Heart right ventricle (tissue), 16 donors: ENCODE measurements around the gene TNFRSF8. TPM values are rescaled to one million over a fixed set of nuclear protein-coding genes. Genes with fewer than 3 reads are reported as not detected.

Experiments used
- ATAC-seq, 8 donors: fragments of 200-7000 bp; cut with Tn5 transposase; one replicate each; pipeline ENCODE4 v1.9.1; 2020; ENCODE audit warnings: mild to moderate bottlenecking in 8 of 8, moderate library complexity in 8 of 8, moderate number of reproducible peaks in 1 of 8
- DNase-seq, 2 donors: peaks; one replicate each; pipeline ENCODE4 v3.0.0-alpha.2; 2020
- H3K27ac ChIP-seq, 10 donors: fragments of 200-600 bp; sonication (generic) in 2 of 10; one replicate each; pipeline versions ENCODE4 v1.5.0 to v1.8.0; 2020 to 2022; ENCODE audit warnings: mild to moderate bottlenecking in 3 of 10
- H3K27me3 ChIP-seq, 7 donors: fragments of 200-600 bp; one replicate each; pipeline ENCODE4 v1.8.0; 2021 to 2022; ENCODE audit warnings: mild to moderate bottlenecking in 2 of 7
- H3K36me3 ChIP-seq, 9 donors: fragments of 200-600 bp; sonication (generic) in 1 of 9; one replicate each; pipeline versions ENCODE4 v1.5.0 to v1.8.0; 2020 to 2022; ENCODE audit warnings: mild to moderate bottlenecking in 2 of 9
- H3K4me1 ChIP-seq, 9 donors: fragments of 200-600 bp; sonication (generic) in 1 of 9; one replicate each; pipeline versions ENCODE4 v1.5.0 to v1.8.0; 2020 to 2022; ENCODE audit warnings: mild to moderate bottlenecking in 4 of 9
- H3K4me3 ChIP-seq, 10 donors: fragments of 200-600 bp; sonication (generic) in 2 of 10; one replicate each; pipeline versions ENCODE4 v1.5.0 to v1.8.0; 2020 to 2022; ENCODE audit warnings: mild to moderate bottlenecking in 7 of 10, moderate library complexity in 2 of 10
- H3K9me3 ChIP-seq, 11 donors: fragments of 200-600 bp in 10 of 11; sonication (generic) in 2 of 11; one replicate each; pipeline versions ENCODE4 v1.5.0 to v1.8.0; 2013 to 2022; ENCODE audit warnings: mild to moderate bottlenecking in 2 of 11, control low read depth in 1 of 11, moderate library complexity in 1 of 11
- WGBS, 2 donors: extraction: QIAGEN DNeasy Blood & Tissue Kit; methylation state at CpG; one replicate each; pipeline ENCODE4 v1.1.7; 2013; ENCODE audit warnings: inconsistent platforms in 1 of 2; 5-methylcytosine and 5-hydroxymethylcytosine counted together
- intact Hi-C, 10 donors: fragments of 100-400 bp; cut with DNase I; formaldehyde crosslinking; loops; one replicate each; pipeline versions ENCODE4 v1.11.1 to v1.14.2; 2022
- polyA plus RNA-seq, 2 donors: library from polyadenylated mRNA; stranded (reverse); fragments of 200-250 nt; gene quantifications; one replicate each; pipeline ENCODE4 v1.2.3, GENCODE V29; 2013
- total RNA-seq, 10 donors: library from RNA; stranded (reverse); fragmentation: NEBNext Ultra II Directional in 3 of 10; extraction: Animal tissue kit (Norgen Biotek cat#: 25700) in 3 of 10; gene quantifications; one replicate each; pipeline versions ENCODE4 v1.2.1 to v1.2.4, GENCODE V29; 2021 to 2023
- TF ChIP-seq, protein P1 (sequence below), 9 donors: fragments of 200-600 bp; sonication (generic) in 2 of 9; IDR thresholded peaks; one replicate each; pipeline versions ENCODE4 v1.5.0 to v1.8.0; 2021 to 2022; ENCODE audit warnings: antibody characterized with exemption in 9 of 9, mild to moderate bottlenecking in 5 of 9, moderate library complexity in 1 of 9
- donor health status: Arrhythmogenic right ventricular cardiomyopathy.
- donor health status: ischemic (EF 13 %, LVEDD 7.1; RV severe dilation, severe dysfunction).
- donor health status: healthy with polysubstance abuse.
- donor health status: DM: no; HTN: yes; CAD: no.
- donor health status: DM: no; HTN: no; CAD: no.
- donor health status: ischemic (EF 25% LVEDD 6.9; RV normal size, moderate dysfunction).
- donor health status: ischemic (EF 25% LVEDD 5.7; RV mildly dilated, moderate dysfunction).
- donor health status: healthy.
- donor health status: DM: yes; HTN: yes; CAD: no.
- donor health status: Ischemic cardiomyopathy.
- donor health status: ischemic (EF 35%, LVEDD 5.7; RV mildly dilated, moderate dysfunction).
- donor health status: nonischemic (EF 11% LVEDD 7.7; RV severe dilation, severe dysfunction).
- donor health status: DM: yes; HTN: yes; CAD: no.
- donor health status: PGD.
- donor health status: ischemic (EF 29% LVEDD 5.4; RV normal size, mild dysfunction).
- donor health status: nonischemic (EF 23%, LVEDD 6.1; RV moderate dilation, normal function).

TNFRSF8 gene
- total and polyA plus RNA-seq, 12 donors, result 0.21 to 2.4 (median 1.0) TPM

DNA sequence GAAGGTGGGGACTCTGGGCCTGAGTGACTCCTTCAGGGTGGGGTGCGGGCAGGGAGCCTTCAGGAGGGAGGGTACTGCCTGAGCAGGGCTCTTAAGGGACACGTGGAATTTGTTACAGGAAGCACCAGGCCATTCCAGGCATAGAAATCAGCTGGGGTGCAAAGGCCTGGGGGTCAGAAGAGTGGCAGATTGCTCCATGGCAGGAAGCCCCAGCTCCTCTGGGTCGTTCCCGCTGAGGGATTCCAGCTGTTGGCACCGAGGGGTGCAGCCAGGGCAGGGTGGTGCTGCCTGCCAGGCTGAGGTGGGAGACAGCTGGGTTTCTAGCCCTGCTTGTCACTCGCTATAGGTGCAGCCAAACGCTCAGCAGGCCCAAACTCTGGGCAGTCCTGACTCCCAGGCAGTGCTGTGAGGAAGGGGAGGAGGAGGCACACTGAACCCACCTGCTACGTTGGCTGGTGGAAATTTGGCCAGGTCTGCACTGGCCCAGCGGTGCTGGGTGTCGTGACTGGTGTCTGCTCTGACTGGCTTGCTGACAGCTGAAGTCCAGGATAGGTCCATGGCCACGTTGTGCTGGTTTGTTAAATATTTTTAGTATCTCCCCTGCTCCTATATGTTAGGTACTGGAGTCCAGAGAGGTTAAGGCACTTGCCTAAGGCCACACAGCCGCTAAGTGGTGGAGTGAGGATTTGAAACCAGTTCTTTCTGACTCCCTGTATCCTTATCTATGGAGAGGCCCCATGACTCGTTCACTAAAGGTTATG, 123.0 kb downstream of the TNFRSF8 start:
- intact Hi-C loops, result no loop called here
- WGBS, 2 donors, result 31 to 36% methylated on average over 13 of the region's 13 CpGs
- DNase-seq (no peak), ATAC-seq (peak; percentile 1 to 24 (median 16))
- Histone ChIP-seq H3K27ac (peak overlapping the region; percentile 83 to 99 (median 93)), H3K4me3 (peak overlapping the region in 6 of 10 donors; percentile 5 to 44 (median 41)), H3K36me3 (peaks cover 0 to 62% (median 0%) of the 10 kb centered on the region in 9 donors), H3K4me1 (peaks cover 20 to 85% (median 75%) of the 10 kb centered on the region in 9 donors), H3K9me3 (no peaks in the 10 kb centered on the region), H3K27me3 (no peaks in the 10 kb centered on the region)
- TF ChIP-seq, protein P1, sequence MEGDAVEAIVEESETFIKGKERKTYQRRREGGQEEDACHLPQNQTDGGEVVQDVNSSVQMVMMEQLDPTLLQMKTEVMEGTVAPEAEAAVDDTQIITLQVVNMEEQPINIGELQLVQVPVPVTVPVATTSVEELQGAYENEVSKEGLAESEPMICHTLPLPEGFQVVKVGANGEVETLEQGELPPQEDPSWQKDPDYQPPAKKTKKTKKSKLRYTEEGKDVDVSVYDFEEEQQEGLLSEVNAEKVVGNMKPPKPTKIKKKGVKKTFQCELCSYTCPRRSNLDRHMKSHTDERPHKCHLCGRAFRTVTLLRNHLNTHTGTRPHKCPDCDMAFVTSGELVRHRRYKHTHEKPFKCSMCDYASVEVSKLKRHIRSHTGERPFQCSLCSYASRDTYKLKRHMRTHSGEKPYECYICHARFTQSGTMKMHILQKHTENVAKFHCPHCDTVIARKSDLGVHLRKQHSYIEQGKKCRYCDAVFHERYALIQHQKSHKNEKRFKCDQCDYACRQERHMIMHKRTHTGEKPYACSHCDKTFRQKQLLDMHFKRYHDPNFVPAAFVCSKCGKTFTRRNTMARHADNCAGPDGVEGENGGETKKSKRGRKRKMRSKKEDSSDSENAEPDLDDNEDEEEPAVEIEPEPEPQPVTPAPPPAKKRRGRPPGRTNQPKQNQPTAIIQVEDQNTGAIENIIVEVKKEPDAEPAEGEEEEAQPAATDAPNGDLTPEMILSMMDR (IDR thresholded peaks at IDR 0.05), result no peak

DNA sequence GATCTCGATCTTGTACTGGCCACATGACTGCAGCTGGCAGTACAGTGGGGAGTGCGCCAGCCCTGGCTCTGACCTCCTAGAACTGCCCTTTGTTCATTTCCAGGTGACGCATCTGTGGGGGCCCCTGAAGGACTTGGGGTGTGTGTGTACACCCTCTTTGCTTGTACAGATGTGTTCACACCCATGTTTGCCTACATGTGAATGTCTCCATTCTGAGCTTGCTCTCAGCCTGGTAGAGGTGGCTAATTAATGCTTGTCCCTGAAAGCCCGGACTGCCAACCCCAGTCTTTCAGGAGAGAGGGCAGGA, 123.5 kb downstream of the TNFRSF8 start:
- H3K36me3 ChIP-seq, result peaks cover 0 to 62% (median 0%) of the 10 kb centered on the region in 9 donors
- H3K27me3 ChIP-seq, result no peaks in the 10 kb centered on the region
- H3K9me3 ChIP-seq, result no peaks in the 10 kb centered on the region
- WGBS, 2 donors, result 72 to 73% methylated on average over 4 of the region's 4 CpGs
- H3K4me1 ChIP-seq, result peaks cover 20 to 79% (median 70%) of the 10 kb centered on the region in 9 donors
- TF ChIP-seq, protein P1 (IDR thresholded peaks at IDR 0.05), result no peak
- intact Hi-C loops, result no loop called here
- ATAC-seq (no peak), DNase-seq (no peak)
- H3K4me3 ChIP-seq, result no peak overlapping the region
- H3K27ac ChIP-seq, result peak overlapping the region in 7 of 10 donors; percentile 88 to 99 (median 94)

DNA sequence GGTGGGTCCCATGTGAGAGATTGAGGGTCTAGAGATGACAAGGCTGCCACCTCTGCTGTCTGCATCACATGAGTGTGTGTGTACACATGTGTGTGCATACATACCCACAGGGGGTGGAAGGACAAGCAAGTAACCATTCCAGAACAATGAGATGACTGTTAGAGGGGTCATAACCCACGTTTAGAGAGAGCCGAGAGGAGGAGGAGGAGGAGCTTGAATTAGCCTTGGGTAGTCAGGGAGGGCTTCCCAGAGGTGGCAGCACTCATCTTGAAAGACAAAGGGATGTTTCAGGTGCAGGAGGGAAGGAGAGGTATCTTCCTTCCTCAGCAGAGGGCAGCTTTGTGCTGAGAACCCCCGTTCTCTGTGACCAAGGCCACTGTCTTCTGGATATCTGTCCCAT, 125.0 kb downstream of the TNFRSF8 start:
- intact Hi-C loops, result no loop called here
- no peak overlapping the region for H3K27ac ChIP-seq
- TF ChIP-seq, protein P1 (IDR thresholded peaks at IDR 0.05), result no peak
- no peaks in the 10 kb centered on the region for H3K9me3 ChIP-seq
- no peaks in the 10 kb centered on the region for H3K27me3 ChIP-seq
- 48 to 57% methylated on average over 3 of the region's 3 CpGs for WGBS, 2 donors
- ATAC-seq (no peak), DNase-seq (no peak)
- peaks cover 0 to 70% (median 8%) of the 10 kb centered on the region in 9 donors for H3K36me3 ChIP-seq
- peaks cover 20 to 66% (median 57%) of the 10 kb centered on the region in 9 donors for H3K4me1 ChIP-seq
- H3K4me3 ChIP-seq, result no peak overlapping the region

DNA sequence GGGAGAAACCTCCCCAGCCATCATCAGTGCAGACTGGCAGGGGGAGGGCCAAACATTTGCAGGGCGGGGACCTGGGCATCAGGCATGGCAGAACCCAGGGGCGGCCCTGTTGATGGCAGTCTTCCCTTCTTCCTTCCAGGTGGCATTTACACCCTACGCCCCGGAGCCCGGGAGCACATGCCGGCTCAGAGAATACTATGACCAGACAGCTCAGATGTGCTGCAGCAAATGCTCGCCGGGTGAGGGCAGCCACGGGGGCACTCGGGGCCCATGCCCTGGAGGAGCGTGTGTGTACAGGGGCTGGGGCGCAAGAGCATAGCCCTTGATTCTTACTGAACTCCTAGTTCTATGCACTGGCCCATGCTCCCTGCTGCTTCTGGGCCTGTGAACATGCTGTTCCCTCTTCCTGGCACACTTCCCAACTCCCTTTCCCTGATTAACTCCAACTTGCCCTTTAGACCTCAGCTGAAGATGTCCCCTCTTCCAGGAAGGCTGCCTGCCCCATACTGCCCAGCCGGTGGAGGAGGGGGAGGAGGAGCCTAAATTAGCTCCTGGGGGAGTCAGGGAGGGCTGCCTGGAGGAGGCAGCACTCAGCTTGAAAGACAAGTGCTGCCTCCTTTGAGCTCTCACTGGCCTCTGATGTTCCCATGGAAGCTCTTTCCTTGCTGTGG, 125.7 kb downstream of the TNFRSF8 start:
- DNase-seq (no peak), ATAC-seq (no peak)
- Histone ChIP-seq H3K36me3 (peaks cover 0 to 77% (median 15%) of the 10 kb centered on the region in 9 donors), H3K4me3 (no peak overlapping the region), H3K27ac (no peak overlapping the region), H3K4me1 (peaks cover 20 to 62% (median 54%) of the 10 kb centered on the region in 9 donors), H3K9me3 (no peaks in the 10 kb centered on the region), H3K27me3 (no peaks in the 10 kb centered on the region)
- TF ChIP-seq, protein P1 (IDR thresholded peaks at IDR 0.05), result no peak
- WGBS, 2 donors, result 79 to 87% methylated on average over 12 to 13 of the region's 13 CpGs
- intact Hi-C loops, result no loop called here
